ENCODE results near the gene FNDC7. TPM values are rescaled to one million over a fixed set of nuclear protein-coding genes. Genes with fewer than 3 reads are reported as not detected.

FNDC7 gene
- total RNA-seq, 4 donors from 2014 or later = not detected

DNA sequence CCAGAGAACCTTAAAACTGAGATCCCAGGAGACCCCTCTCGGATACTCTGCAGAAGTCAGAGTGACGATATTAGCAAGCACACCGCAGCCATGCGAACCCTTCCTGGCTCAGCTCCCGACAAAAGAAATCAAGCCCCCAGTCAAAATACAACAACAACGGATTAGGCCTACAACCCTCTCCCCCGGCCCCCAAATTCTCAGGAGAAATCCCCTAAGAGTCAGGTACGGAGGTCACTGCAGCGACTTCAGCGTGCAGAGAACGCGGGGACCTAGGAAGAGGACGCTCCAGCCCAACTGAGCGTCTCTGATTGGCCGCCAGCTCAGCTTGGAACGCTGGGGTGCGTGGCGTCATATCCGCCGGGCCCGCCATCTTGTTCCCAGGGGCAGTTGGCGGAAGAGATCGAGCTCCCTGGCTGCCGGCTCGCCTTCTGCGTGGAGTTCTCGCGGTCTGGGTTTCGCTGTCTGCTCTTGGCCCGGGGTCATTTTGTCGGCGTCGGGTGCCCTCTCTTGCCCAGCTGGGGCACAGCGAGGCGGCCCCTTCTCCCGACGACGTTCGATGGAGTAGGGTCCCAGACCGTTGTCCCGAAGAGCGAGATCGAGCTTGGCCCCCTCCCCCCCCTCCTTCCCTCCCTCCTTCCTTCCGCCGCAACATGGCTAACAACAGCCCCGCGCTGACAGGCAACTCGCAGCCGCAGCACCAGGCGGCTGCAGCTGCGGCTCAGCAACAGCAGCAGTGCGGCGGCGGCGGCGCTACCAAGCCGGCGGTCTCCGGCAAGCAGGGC lies 20.6 kb upstream of the FNDC7 start, which contains the start of gene PRPF38B:
PRPF38B (plus strand) TSS at position 369 of the 782 bp plus-strand sequence; CDS start at position 651, 282 bp downstream.
- Histone ChIP-seq H3K27me3 (no peaks in the 10 kb centered on the region), H3K27ac (peak within 1 kb of the TSS; percentile 97 to 98 (median 97)), H3K4me3 (peak within 1 kb of the TSS; percentile 86 to 95 (median 88)), H3K36me3 (peaks cover 0 to 15% (median 0%) of the 10 kb centered on the region in 3 donors), H3K4me1 (peaks cover 3 to 35% (median 19%) of the 10 kb centered on the region in 4 donors), H3K9me3 (no peaks in the 10 kb centered on the region)
- WGBS, 2 donors = 0% methylated on average over 26 to 50 of the region's 59 CpGs
- peak; percentile 91 for DNase-seq (ENCODE audit: low spot score in 2 of 2)
- TF ChIP-seq POLR2A (IDR thresholded peaks at IDR 0.05) (peak; percentile 95 to 96), CTCF (IDR thresholded peaks at IDR 0.05) (peak in 1 of 5 experiments; percentile 9), EP300 (IDR thresholded peaks at IDR 0.05) (peak in 1 of 2 donors; percentile 98)

DNA sequence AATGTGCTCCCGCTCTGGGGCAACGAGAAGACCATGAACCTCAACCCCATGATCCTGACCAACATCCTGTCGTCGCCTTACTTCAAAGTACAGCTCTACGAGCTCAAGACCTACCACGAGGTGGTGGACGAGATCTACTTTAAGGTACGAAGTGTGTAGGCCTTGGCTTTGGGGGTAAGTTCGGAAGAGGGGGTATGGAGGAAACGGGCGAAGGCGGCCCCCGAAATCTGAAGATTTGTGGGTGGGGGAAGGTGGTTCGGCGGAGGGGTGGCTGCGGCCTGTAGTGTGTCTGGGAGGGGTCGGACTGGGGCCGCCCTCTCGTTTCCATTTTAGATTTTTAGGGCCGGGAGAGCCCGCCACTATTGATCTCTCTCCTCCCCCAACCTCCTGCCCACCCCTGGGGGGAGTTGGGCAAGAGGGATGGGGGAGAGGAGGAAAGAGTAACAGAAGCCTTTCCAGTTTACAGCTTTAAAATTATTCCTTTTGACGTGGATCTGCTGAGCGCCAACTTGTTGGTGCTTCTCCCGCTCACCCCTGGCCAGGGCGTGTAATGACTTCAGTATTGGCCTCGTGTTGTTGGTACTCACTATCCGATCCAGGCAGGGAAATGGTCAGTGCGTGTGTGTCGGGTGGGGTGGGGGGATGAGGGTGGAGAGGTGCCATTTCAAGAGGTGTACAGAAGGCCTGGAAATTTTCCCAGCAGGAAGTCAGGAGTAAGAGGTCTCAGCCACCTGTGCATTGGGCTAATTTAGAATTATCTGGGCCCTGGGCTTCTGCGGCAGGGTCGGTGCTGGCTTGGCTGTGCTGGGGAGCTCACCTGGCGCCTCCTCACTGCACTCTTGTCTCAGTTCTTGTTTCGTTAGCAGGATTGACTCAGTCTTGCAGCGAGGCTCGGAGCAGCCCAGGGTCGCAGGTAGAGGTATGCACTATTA lies 19.7 kb upstream of the FNDC7 start:
- no peaks in the 10 kb centered on the region for H3K27me3 ChIP-seq
- peaks cover 3 to 38% (median 19%) of the 10 kb centered on the region in 4 donors for H3K4me1 ChIP-seq
- peak overlapping the region; percentile 86 to 95 (median 88) for H3K4me3 ChIP-seq
- H3K27ac ChIP-seq = peak overlapping the region; percentile 97 to 98 (median 97)
- H3K9me3 ChIP-seq = no peaks in the 10 kb centered on the region
- DNase-seq (ENCODE audit: low spot score in 2 of 2) = peak in 1 of 2 donors; percentile 54
- H3K36me3 ChIP-seq = peaks cover 0 to 24% (median 0%) of the 10 kb centered on the region in 3 donors
- TF ChIP-seq POLR2A (IDR thresholded peaks at IDR 0.05) (no peak), CTCF (IDR thresholded peaks at IDR 0.05) (peak in 1 of 5 experiments; percentile 6), EP300 (IDR thresholded peaks at IDR 0.05) (no peak)
- WGBS, 2 donors = 0 to 1% methylated on average over 36 of the region's 36 CpGs

GRCh38 chr1:108695535-108695934 lies 17.2 kb upstream of the FNDC7 start:
- peaks cover 0 to 49% (median 11%) of the 10 kb centered on the region in 3 donors for H3K36me3 ChIP-seq
- TF ChIP-seq EP300 (IDR thresholded peaks at IDR 0.05) = no peak
- TF ChIP-seq CTCF (IDR thresholded peaks at IDR 0.05) = no peak
- TF ChIP-seq POLR2A (IDR thresholded peaks at IDR 0.05) = no peak

GRCh38 chr1:108699375-108700332 lies 13.1 kb upstream of the FNDC7 start:
- Histone ChIP-seq H3K36me3 (peaks cover 0 to 68% (median 11%) of the 10 kb centered on the region in 3 donors), H3K9me3 (no peaks in the 10 kb centered on the region), H3K4me3 (no peak overlapping the region), H3K4me1 (peaks cover 0 to 35% (median 11%) of the 10 kb centered on the region in 4 donors), H3K27me3 (no peaks in the 10 kb centered on the region), H3K27ac (peak overlapping the region in 2 of 4 donors; percentile 17 to 26)
- DNase-seq (ENCODE audit: low spot score in 2 of 2) = no peak
- 73 to 75% methylated on average over 22 of the region's 22 CpGs for WGBS, 2 donors
- TF ChIP-seq POLR2A (IDR thresholded peaks at IDR 0.05) = no peak
- TF ChIP-seq EP300 (IDR thresholded peaks at IDR 0.05) = peak in 1 of 2 donors; percentile 53

More at GRCh38 chr1:108695535-108695934, 17.2 kb upstream of the FNDC7 start:
- 63 to 66% methylated on average over 5 of the region's 5 CpGs for WGBS, 2 donors
- Histone ChIP-seq H3K27ac (peak overlapping the region in 2 of 4 donors; percentile 18 to 97), H3K9me3 (no peaks in the 10 kb centered on the region), H3K4me1 (peaks cover 3 to 55% (median 19%) of the 10 kb centered on the region in 4 donors), H3K4me3 (no peak overlapping the region), H3K27me3 (no peaks in the 10 kb centered on the region)
- DNase-seq (ENCODE audit: low spot score in 2 of 2) = no peak
